Rectal smooth muscle tissue (tissue), 1 donor: ENCODE data around the gene ADGRL3.
"Not testable (repeated sequence)": the region's sequence is repeated elsewhere in the genome, so short reads cannot be mapped to it uniquely, and the experiment has no call there.

ENCODE experiments used
- H3K27ac ChIP-seq: one replicate; pipeline ENCODE4 v1.7.0; 2013; ENCODE audit warnings: low read depth, low read length, inconsistent platforms
- H3K27me3 ChIP-seq: one replicate; pipeline ENCODE4 v1.7.0; 2013; ENCODE audit warnings: low read length; ENCODE audit not compliant: control insufficient read depth, insufficient read depth
- H3K36me3 ChIP-seq: one replicate; pipeline ENCODE4 v1.7.0; 2013; ENCODE audit warnings: low read length; ENCODE audit not compliant: control insufficient read depth, insufficient read depth
- H3K4me1 ChIP-seq: one replicate; pipeline ENCODE4 v1.7.0; 2013; ENCODE audit warnings: low read length; ENCODE audit not compliant: control insufficient read depth, insufficient read depth
- H3K4me3 ChIP-seq: one replicate; pipeline ENCODE4 v1.7.0; 2013; ENCODE audit warnings: low read length
- H3K9ac ChIP-seq: one replicate; pipeline ENCODE4 v1.7.0; 2013; ENCODE audit warnings: low read length

Gene ADGRL3

DNA sequence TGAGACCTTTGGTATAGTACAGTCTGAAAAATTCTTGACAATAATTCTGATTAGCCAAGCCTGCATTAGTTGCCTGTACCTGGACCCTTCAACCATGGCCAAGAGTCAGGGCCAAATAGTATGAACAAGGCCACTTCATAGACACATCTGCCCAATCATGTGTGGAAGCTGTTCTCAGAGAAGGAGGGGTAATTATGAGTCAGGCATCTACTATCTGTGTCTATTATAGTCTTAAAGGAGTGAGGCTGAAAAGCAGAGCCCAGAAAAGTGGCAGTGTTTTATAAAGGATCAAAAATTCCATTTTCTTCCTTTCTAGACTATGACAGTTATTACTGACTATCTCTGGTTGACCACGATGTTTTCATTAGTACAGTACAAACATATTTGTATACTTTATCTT, 5.0 kb upstream of the ADGRL3 start:
- no peaks in the 10 kb centered on the region for H3K36me3 ChIP-seq
- no peak overlapping the region for H3K27ac ChIP-seq
- H3K4me3 ChIP-seq: no peak overlapping the region
- H3K9ac ChIP-seq: no peak overlapping the region
- H3K4me1 ChIP-seq: no peaks in the 10 kb centered on the region
- no peaks in the 10 kb centered on the region for H3K27me3 ChIP-seq

DNA sequence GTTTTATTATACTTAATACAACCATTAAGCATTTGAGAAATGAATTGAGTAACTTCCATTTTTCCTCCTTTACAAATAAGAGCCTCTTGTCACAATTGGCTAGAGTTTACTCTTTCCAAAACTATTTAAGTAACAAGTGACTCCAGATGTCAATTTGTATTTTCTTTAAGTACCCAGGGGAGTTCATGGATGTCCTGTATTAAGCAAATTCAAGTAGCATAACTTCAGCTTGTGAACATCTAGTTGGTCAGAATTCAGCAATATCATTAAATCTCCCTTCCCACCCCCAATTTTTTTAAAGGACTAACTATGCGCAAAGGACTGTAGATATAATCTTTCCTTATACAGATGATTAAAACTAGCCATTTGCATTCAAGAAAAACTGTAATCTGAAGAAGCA, 1.4 kb upstream of the ADGRL3 start:
- Histone ChIP-seq H3K27me3 (peaks cover 5% of the 10 kb centered on the region), H3K36me3 (no peaks in the 10 kb centered on the region)

DNA sequence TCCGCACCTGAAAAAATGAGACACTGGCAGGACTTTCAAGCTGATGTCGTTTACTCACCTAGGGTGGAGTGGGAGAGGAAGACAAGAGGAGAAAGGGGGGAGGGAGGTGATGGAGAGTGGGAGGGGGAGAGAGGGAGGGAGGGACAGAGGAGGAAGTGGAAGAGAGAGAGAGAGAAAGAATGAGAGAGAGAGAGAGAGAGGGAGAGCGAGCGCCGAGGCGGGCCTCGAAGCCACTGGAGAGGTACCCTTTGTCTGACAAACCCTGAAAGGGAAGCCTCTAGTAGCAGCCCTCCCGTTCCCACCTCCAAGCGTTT, 296 bp upstream of the ADGRL3 start:
- peaks cover 5% of the 10 kb centered on the region for H3K27me3 ChIP-seq
- no peak overlapping the region for H3K27ac ChIP-seq
- no peak overlapping the region for H3K9ac ChIP-seq

More for the DNA sequence above, 1.4 kb upstream of the ADGRL3 start:
- no peak overlapping the region for H3K9ac ChIP-seq
- no peak overlapping the region for H3K4me3 ChIP-seq
- H3K4me1 ChIP-seq: no peaks in the 10 kb centered on the region
- H3K27ac ChIP-seq: no peak overlapping the region

DNA sequence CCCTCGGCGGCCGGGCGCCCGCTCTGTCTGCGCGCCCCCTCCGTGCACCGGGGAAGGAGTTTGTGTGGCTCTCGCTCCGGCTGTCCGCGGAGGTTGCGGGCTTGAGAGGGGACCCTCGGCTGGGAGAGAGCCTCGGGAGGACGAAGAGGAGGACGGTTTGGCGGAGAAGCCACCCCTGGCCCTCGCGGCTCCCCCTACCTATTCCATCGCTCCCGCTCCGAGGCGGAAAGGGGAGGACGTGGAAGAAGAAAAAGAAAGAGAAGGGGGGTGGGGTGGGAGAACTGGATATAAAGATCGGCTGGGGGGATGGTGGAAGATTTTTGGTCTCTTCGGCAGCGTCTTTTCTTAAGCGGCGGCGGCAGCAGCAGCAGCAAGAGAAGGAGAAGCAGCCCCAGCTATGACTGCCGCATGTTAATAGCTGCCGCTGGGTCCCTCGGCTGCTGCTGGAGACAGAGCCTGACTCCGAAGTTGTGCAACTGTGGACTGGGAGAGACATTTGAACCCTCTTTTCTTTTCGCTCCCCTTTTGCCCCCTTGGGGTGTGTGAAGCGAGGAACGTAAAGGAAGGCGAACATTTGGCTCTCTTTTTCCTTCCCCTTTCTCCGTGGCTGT, 895 bp downstream of the ADGRL3 start:
- no peak overlapping the region for H3K27ac ChIP-seq
- no peaks in the 10 kb centered on the region for H3K4me1 ChIP-seq
- peaks cover 5% of the 10 kb centered on the region for H3K27me3 ChIP-seq
- H3K4me3 ChIP-seq: peak overlapping the region; percentile 63
- no peaks in the 10 kb centered on the region for H3K36me3 ChIP-seq
- H3K9ac ChIP-seq: no peak overlapping the region

More for the DNA sequence above, 296 bp upstream of the ADGRL3 start:
- peak overlapping the region; percentile 63 for H3K4me3 ChIP-seq
- H3K36me3 ChIP-seq: no peaks in the 10 kb centered on the region
- no peaks in the 10 kb centered on the region for H3K4me1 ChIP-seq

DNA sequence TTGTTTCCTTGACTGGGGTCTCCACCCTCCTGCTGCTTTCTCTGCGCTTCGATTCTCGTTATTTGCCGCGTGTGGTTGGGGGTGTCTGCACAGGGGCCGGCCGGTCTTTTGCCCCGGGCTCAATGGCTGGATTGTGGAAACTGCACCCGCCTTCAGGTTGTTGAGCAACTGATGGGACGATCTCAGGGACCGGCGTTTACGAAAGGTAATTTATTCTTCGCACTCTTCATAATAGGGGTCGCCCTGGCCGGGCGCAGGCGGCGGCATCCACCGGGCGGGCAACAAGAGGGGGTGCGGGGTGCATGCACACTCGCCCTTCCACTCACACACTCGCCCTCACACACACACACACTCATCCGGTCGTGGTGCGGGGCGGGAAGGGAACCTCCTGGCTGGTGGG, 1.4 kb downstream of the ADGRL3 start:
- Histone ChIP-seq H3K36me3 (no peaks in the 10 kb centered on the region), H3K4me1 (no peaks in the 10 kb centered on the region), H3K9ac (no peak overlapping the region), H3K4me3 (peak overlapping the region; percentile 63), H3K27ac (no peak overlapping the region), H3K27me3 (peaks cover 5% of the 10 kb centered on the region)

DNA sequence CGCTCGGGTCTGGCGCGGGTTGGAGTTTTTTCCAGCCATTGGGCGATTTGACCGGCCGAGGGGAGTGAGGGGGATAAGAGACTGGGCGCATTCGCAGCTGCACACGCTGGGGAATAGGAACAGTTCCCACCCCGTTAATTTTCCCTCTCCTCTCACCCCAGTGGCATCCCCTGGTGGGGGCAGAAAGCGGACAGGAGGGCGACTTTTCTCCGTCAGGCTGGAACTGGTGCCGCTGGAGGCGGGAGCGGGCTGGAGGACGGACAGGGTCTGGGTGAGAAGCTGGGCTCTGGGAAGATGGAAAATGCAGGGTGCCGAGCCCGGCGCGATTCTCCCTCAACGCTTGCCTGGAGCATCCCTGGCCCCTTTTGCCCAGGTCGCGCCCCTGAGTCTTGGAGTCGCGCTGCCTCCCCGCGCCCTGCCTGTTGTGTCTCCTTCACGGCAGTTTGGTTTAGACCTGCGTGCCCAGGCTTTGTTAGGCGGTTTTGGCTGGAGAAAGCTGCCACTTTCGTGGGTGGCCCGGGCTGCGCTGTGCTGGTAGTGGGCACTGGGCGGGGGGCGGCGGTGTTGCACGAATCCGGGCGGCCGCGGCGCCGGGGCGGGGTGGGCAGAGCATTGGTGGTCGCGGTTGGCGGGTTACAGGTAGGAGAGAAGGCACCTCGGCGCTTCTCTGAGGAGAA, 2.0 kb downstream of the ADGRL3 start:
- Histone ChIP-seq H3K27me3 (peaks cover 5% of the 10 kb centered on the region), H3K9ac (no peak overlapping the region)

DNA sequence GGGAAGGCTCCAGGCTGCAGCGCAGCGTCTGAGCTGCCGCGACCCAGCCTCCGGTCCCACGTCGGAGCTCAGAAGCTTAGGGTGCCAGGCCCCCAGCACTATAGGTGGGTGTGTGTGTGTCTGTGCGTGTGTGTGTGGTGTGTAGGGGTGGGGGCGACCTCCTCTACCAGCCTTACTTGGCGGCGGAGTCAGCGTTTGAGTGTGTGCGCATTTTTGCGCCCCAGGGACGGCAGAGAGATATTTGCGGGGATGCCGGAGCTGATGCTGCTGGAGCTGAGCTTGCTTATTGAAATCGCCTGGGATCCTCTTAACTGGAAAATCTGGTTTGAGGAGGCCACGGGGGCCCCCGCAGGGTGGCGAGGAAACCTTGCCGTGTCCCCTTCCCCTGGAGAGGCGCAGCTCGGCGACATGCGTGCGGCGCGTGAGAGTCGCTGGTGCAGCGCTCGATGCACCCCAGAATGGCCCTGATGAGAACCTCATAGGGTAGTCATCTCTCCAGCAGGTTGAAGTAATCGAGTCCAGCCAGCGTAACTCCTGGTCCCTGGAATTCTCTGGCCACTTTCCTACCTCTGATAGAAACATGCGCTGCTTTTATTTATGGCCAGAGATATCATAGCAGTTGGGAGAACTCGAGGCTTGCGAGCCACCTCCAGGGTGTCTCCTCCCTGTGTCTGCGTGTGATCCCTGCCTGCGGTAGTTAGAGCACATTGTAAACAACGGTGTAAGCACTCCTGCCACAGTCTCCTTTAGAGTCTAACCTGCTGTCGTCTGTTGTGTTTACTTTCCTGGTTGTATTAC, 2.7 kb downstream of the ADGRL3 start:
- Histone ChIP-seq H3K9ac (no peak overlapping the region), H3K27ac (no peak overlapping the region)

More for the DNA sequence above, 2.0 kb downstream of the ADGRL3 start:
- Histone ChIP-seq H3K4me1 (no peaks in the 10 kb centered on the region), H3K27ac (no peak overlapping the region), H3K4me3 (peak overlapping the region; percentile 63), H3K36me3 (no peaks in the 10 kb centered on the region)

DNA sequence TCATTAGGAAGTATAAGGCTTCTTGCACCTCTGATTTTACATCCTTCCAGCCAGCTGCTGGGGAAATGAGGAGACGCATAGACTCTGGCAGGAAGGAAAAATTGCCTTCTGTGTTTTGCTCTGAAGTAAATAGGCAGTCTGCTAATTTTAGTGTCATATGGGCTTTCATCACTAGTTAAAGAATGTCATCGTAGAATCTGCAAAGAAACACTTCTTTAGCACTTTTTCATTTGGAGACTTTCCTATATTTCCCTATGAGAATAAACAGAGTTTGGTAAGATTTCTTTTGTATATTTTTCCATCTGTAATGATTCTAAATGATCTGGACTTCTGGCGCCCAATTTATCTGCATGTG, 3.3 kb downstream of the ADGRL3 start:
- H3K9ac ChIP-seq: no peak overlapping the region
- peaks cover 5% of the 10 kb centered on the region for H3K27me3 ChIP-seq
- H3K4me1 ChIP-seq: no peaks in the 10 kb centered on the region
- peak overlapping the region; percentile 63 for H3K4me3 ChIP-seq
- H3K27ac ChIP-seq: no peak overlapping the region
- no peaks in the 10 kb centered on the region for H3K36me3 ChIP-seq

More for the DNA sequence above, 2.7 kb downstream of the ADGRL3 start:
- no peaks in the 10 kb centered on the region for H3K36me3 ChIP-seq
- peaks cover 5% of the 10 kb centered on the region for H3K27me3 ChIP-seq
- H3K4me3 ChIP-seq: peak overlapping the region; percentile 63
- no peaks in the 10 kb centered on the region for H3K4me1 ChIP-seq

DNA sequence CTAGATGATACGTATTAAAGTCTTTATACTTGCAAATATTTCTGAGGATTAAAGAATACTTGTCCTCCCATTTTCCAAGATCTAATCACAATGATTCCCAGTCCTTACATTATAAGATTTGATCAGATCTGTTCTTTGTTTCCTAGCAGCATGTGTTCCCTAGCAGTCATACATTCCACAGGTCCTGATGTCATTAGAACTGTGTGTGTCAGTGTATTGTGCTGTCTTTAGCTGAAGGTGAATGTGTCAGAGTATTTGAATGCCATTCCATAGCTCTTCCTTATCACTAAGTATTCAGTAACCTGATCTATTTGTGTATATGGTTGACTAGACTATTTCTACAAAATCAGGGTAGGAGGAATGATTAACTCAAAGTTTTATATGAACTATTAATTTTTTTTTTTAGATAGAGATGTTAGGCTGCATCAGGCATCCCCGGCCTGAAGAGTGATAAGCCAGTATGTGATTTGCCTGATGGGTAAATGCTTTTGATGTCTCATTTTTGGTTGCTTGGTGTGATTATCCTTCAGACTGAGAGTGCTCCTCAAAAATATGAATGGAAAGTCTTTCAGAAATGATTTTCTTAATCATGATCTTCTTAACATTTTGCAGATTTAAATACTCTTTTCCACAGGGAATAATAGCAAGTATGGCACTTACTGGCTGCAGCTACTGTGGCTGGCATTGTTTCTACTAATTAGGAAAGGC, 4.4 kb downstream of the ADGRL3 start:
- H3K9ac ChIP-seq: no peak overlapping the region
- no peaks in the 10 kb centered on the region for H3K36me3 ChIP-seq
- H3K4me1 ChIP-seq: no peaks in the 10 kb centered on the region
- peaks cover 5% of the 10 kb centered on the region for H3K27me3 ChIP-seq
- no peak overlapping the region for H3K4me3 ChIP-seq
- no peak overlapping the region for H3K27ac ChIP-seq

DNA sequence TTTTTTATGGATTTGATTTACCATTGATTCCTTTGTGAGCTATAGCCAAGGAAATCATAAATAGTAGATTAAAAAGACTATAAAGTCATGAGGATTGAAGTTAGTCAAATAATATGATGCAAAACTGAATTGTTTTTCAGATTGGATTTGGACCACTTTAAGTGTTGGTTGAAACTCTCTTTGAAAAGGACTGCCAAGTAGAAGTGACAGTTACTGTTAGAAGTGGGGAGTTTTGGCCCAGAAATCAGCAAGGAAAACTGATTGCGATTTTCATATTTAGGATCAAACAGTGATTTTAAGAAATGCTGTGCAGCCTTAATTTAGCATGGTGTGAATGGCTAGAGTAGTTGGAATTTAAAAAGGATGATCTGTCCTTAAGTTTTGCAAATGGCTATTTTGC, 4.9 kb downstream of the ADGRL3 start:
- no peak overlapping the region for H3K27ac ChIP-seq
- peaks cover 5% of the 10 kb centered on the region for H3K27me3 ChIP-seq
- H3K4me3 ChIP-seq: no peak overlapping the region
- H3K9ac ChIP-seq: no peak overlapping the region
- H3K36me3 ChIP-seq: no peaks in the 10 kb centered on the region
- H3K4me1 ChIP-seq: no peaks in the 10 kb centered on the region

DNA sequence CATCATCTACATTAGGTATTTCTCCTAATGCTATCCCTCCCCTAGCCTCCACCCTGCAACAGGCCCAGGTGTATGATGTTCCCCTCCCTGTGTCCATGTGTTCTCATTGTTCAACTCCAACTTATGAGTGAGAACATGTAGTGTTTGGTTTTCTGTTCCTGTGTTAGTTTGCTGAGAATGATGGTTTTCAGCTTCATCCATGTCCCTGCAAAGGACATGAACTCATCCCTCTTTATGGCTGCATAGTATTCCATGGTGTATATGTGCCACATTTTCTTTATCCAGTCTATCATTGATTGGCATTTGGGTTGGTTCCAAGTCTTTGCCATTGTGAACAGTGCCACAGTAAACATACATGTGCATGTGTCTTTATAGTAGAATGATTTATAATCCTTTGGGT, 7.0 kb downstream of the ADGRL3 start:
- H3K9ac ChIP-seq, H3K27ac ChIP-seq, H3K36me3 ChIP-seq, H3K4me1 ChIP-seq, H3K4me3 ChIP-seq, H3K27me3 ChIP-seq: not testable (repeated sequence)

DNA sequence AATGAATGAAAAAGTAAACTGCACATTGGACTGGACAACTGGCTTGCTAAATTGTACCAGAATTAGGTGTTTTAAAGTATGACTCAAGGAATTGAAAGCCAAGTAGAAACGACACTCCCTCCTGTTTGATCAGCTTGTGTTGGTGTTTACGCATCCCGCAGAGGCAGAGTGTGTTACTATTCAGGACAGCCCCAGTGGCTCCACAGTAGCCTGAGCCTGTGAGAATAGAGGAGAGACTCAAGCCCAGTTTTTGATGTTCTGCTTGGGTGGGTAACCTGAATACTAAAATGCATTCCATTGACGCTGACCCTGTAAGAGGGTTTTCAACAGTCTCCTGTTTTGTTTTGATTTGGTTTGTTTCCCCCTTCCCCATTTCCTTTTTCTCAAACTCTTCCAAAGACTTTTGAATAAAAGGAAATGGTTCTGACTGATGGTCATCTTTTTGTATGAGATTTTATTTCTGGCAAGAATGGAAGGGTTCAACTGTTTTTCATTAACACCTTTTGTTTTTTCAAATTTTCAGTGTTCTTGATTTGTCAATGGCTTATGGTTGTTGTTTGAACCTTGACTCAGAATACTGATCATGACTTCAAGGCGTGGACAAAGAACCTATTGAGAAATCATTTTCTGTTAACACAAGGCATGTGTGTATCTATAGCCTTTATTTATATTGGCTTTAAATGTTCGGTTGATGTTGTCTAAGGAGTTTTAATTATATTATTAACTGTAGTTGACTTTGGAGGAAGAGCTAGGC, 10.2 kb downstream of the ADGRL3 start:
- Histone ChIP-seq H3K4me1 (no peaks in the 10 kb centered on the region), H3K9ac (no peak overlapping the region), H3K27me3 (no peaks in the 10 kb centered on the region), H3K27ac (no peak overlapping the region), H3K4me3 (no peak overlapping the region), H3K36me3 (no peaks in the 10 kb centered on the region)
